Panc1 (cell line): ENCODE results near the gene GRM4.

Experiments used
- POLR2AphosphoS5 ChIP-seq: IDR thresholded peaks from 2 replicates; pipeline ENCODE4 v1.6.1; 2012; ENCODE audit warnings: mild to moderate bottlenecking, low read depth, low read length, moderate library complexity
- TF ChIP-seq, protein P1 (sequence below): fragments of 450-650 bp; IDR thresholded peaks from 2 replicates; pipeline ENCODE4 v1.5.1; 2017; ENCODE audit warnings: mild to moderate bottlenecking

DNA sequence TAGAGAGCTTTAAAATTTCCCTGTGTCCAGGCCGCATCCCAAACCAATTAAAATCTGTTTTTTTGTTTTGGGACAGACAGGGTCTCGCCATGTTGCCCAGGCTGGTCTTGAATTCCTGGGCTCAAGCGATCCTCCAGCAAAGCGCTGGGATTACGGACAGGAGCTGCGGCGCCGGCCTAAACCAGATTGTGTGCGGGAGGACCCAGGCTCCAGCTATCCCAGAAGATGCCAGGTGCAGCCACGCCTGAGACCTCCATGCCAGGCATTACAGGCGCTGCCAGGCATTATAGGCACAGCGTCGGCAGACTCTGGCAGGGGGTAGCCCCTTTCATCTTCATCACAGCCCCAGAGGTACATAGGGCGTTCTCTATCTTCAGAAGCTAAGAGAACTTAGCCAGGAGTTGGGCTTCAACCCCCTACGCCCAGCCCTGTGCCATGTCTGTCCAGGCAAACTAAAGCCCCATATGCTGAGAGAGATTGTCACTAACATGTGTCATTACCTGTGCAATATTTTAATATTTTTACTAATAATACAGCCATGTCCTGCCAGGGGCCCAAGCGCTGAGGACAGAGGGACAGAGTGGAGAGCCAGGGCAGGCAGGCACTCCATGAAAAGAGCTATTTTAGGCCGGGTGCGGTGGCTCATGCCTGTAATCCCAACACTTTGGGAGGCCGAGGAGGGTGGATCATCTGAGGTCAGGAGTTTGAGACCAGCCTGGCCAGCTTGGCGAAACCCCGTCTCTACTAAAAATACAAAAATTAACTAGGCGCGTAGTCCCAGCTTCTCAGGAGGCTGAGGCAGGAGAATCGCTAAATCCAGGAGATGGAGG, 9.8 kb upstream of the GRM4 start:
- TF ChIP-seq, protein P1, sequence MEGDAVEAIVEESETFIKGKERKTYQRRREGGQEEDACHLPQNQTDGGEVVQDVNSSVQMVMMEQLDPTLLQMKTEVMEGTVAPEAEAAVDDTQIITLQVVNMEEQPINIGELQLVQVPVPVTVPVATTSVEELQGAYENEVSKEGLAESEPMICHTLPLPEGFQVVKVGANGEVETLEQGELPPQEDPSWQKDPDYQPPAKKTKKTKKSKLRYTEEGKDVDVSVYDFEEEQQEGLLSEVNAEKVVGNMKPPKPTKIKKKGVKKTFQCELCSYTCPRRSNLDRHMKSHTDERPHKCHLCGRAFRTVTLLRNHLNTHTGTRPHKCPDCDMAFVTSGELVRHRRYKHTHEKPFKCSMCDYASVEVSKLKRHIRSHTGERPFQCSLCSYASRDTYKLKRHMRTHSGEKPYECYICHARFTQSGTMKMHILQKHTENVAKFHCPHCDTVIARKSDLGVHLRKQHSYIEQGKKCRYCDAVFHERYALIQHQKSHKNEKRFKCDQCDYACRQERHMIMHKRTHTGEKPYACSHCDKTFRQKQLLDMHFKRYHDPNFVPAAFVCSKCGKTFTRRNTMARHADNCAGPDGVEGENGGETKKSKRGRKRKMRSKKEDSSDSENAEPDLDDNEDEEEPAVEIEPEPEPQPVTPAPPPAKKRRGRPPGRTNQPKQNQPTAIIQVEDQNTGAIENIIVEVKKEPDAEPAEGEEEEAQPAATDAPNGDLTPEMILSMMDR: no peak
- no peak for TF ChIP-seq POLR2AphosphoS5
